Motor neuron (in vitro differentiated cells): ENCODE results near the gene CD300LB. TPM values are rescaled to one million over a fixed set of nuclear protein-coding genes. Genes with fewer than 3 reads are reported as not detected.
"Not testable (repeated sequence)": the region's sequence is repeated elsewhere in the genome, so short reads cannot be mapped to it uniquely, and the experiment has no call there.

Experiments
- ATAC-seq, 8 experiments: fragments of 200-7000 bp; cut with Tn5 transposase; replicated peaks in 6 of 8; 2 replicates each; pipeline ENCODE4 v1.8.0; 2021; ENCODE audit warnings: mild to moderate bottlenecking in 8 of 8, moderate library complexity in 8 of 8
- H3K27ac ChIP-seq, 2 donors: fragments of 250-450 bp; sonication (Bioruptor Pico); 2 replicates each; pipeline ENCODE4 v1.9.0; 2021; ENCODE audit warnings: antibody characterized with exemption in 2 of 2, mild to moderate bottlenecking in 2 of 2, moderate library complexity in 1 of 2
- H3K4me1 ChIP-seq, 2 donors: fragments of 250-450 bp; sonication (Bioruptor Pico); replicated peaks in 1 of 2; 2 replicates each; pipeline ENCODE4 v1.6.1; 2021; ENCODE audit warnings: antibody characterized with exemption in 2 of 2, mild to moderate bottlenecking in 2 of 2, moderate library complexity in 1 of 2
- H3K4me3 ChIP-seq, 5 donors: fragments of 250-450 bp; sonication (Bioruptor Pico); 2 replicates each; pipeline ENCODE4 v1.9.0; 2021; ENCODE audit warnings: antibody characterized with exemption in 5 of 5, mild to moderate bottlenecking in 5 of 5, moderate library complexity in 4 of 5
- WGBS, 10 experiments: fragments of 450-650 bp; shearing (Covaris generic); methylation state at CpG; one replicate each; pipeline ENCODE4 v1.0.0; 2022; 5-methylcytosine and 5-hydroxymethylcytosine counted together
- in situ Hi-C, 9 experiments: fragments of 400-800 bp; cut with MboI; loops; one replicate each; pipeline ENCODE4 v1.15.0; 2021; ENCODE audit warnings: low sequenced_read_pairs in 9 of 9, low pct_unique_long_range_greater_than_20kb in 2 of 9; ENCODE audit not compliant: unreplicated experiment in 9 of 9
- total RNA-seq, 8 experiments: library from RNA; unstranded; fragments of 300-600 nt; gene quantifications; 2 replicates each; pipeline versions ENCODE4 v1.2.3 to v1.2.4, GENCODE V29; 2022

Gene CD300LB
- total RNA-seq, 8 experiments from 2014 or later = 0.08 to 1.3 (median 0.29) TPM; not detected in 2

- Histone ChIP-seq H3K27ac (no peak overlapping the region), H3K4me1 (peaks cover 0 to 4% of the 10 kb centered on the region in 2 donors), H3K4me3 (no peak overlapping the region)
- in situ Hi-C loops = no loop called here
- WGBS, 10 experiments = 13 to 81% (median 69%) methylated on average over 1 to 5 of the region's 5 CpGs; no CpG with 5 or more reads in 5 of the 10 experiments
- ATAC-seq = no peak
These were observed 33.9 kb upstream of the CD300LB start for GRCh38 chr17:74565126-74565525.

DNA sequence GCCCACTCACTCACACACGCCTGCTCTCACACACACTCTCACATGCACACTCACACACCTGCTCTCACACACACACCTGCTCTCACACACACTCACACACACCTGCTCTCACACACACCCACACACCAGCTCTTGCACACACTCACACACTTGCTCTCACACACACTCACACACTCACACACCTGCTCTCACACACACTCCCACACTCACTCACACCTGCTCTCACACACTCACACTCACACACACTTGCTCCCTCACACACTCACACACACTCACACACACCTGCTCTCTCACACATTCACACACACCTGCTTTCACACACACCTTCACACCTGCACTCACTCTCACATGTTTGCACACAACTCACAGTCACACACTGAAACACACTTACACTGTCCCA is 32.1 kb upstream of the CD300LB start:
- WGBS, 10 experiments = no CpG with 5 or more reads among the region's 1 CpG
- in situ Hi-C loops = no loop called here
- no peak overlapping the region for H3K4me3 ChIP-seq
- no peak overlapping the region for H3K27ac ChIP-seq
- no peaks in the 10 kb centered on the region for H3K4me1 ChIP-seq
- ATAC-seq = no peak

- in situ Hi-C loops = no loop called here
- Histone ChIP-seq H3K27ac (no peak overlapping the region), H3K4me3 (no peak overlapping the region), H3K4me1 (no peaks in the 10 kb centered on the region)
- no peak for ATAC-seq
- WGBS, 10 experiments = 0 to 75% (median 30%) methylated on average over 1 to 3 of the region's 3 CpGs; no CpG with 5 or more reads in 3 of the 10 experiments
These were observed 30.3 kb upstream of the CD300LB start for GRCh38 chr17:74561586-74561985.

- no peak for ATAC-seq
- no peak overlapping the region for H3K27ac ChIP-seq
- in situ Hi-C loops = no loop called here
- H3K4me3 ChIP-seq = no peak overlapping the region
- peaks cover 0 to 5% of the 10 kb centered on the region in 2 donors for H3K4me1 ChIP-seq
- 29 to 89% (median 60%) methylated on average over 1 to 6 of the region's 6 CpGs; no CpG with 5 or more reads in 1 of the 10 experiments for WGBS, 10 experiments
These were observed 27.7 kb upstream of the CD300LB start for GRCh38 chr17:74558882-74559519.

DNA sequence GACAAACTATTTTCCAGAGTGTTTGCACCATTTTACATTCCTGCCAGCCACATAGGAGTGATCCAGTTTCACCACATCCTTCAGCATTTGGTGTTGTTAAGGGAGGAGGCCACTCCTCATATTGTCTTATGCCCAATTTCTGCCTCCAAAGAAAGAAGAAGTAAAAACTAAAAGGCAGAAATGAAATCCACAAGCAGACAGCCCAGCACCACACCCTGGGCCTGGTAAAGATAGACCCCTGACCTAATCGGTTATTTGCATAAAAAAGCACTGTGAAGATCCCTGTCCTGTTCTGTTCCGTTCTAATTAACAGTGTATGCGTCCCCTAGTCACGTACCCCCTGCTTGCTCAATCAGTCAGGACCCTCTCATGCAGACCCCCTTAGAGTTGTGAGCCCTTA is 27.1 kb upstream of the CD300LB start:
- WGBS, 10 experiments = 0 to 65% (median 40%) methylated on average over 1 to 3 of the region's 4 CpGs; no CpG with 5 or more reads in 3 of the 10 experiments
- H3K4me3 ChIP-seq = not testable (repeated sequence)

GRCh38 chr17:74555427-74555940 is 24.2 kb upstream of the CD300LB start:
- no peak overlapping the region for H3K27ac ChIP-seq
- in situ Hi-C loops = no loop called here
- 29 to 100% (median 80%) methylated on average over 1 to 7 of the region's 7 CpGs for WGBS, 10 experiments

More for the DNA sequence above, 27.1 kb upstream of the CD300LB start:
- H3K4me1 ChIP-seq, in situ Hi-C loops, H3K27ac ChIP-seq, ATAC-seq: not testable (repeated sequence)

GRCh38 chr17:74554909-74555308 is 23.6 kb upstream of the CD300LB start:
- H3K27ac ChIP-seq = no peak overlapping the region
- ATAC-seq = peak in 1 of 8 experiments; percentile 51
- peaks cover 10 to 25% of the 10 kb centered on the region in 2 donors for H3K4me1 ChIP-seq
- H3K4me3 ChIP-seq = no peak overlapping the region
- WGBS, 10 experiments = 17 to 93% (median 69%) methylated on average over 1 to 4 of the region's 6 CpGs; no CpG with 5 or more reads in 1 of the 10 experiments
- in situ Hi-C loops = no loop called here

More at GRCh38 chr17:74555427-74555940, 24.2 kb upstream of the CD300LB start:
- peaks cover 10 to 25% of the 10 kb centered on the region in 2 donors for H3K4me1 ChIP-seq
- ATAC-seq = peak in 2 of 8 experiments; percentile 57 to 72
- no peak overlapping the region for H3K4me3 ChIP-seq

DNA sequence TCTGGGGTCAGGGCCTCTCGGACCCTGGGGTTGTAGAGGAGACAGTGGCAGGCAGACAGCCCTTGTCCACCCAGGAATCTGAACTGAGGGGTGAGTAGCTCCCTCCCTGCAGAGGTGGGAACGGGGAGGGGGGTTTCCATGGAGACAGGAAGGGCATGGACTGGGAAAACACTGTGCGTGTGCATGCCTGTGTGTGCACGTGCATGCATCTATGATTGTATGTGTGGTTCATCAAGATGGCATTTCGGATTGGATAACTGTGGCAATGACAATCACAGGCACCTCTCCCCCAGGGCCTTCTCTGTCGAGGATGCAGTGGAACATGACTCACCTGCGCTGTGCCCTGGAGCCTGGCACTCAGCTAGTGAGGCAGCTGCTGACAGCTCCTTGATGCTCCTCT is 20.8 kb upstream of the CD300LB start:
- WGBS, 10 experiments = 0 to 80% (median 20%) methylated on average over 1 to 5 of the region's 7 CpGs; no CpG with 5 or more reads in 5 of the 10 experiments
- no peak overlapping the region for H3K27ac ChIP-seq
- peak in 6 of 8 experiments; percentile 37 to 93 (median 90) for ATAC-seq
- no peak overlapping the region for H3K4me3 ChIP-seq
- in situ Hi-C loops = no loop called here
- peaks cover 10 to 25% of the 10 kb centered on the region in 2 donors for H3K4me1 ChIP-seq

DNA sequence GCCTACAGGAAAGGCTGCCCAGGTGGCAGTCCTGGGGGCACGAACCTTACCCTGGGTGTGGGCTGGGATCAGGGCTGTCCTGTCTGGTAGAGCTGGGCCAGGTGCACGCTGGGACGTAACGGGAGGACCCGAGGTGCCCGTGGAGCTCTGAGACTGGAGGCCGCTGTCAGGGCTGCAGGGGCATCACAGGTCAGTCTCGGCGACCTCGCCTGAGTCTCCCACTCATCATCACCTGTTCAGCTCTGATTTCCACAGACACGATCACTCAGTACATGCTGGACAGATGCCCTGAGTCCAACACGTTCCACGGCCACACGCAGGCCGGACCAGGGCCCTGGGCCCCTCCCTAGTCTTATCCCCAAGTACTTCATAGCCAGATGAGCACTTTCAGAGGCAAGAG is 19.3 kb upstream of the CD300LB start:
- Histone ChIP-seq H3K4me1 (peaks cover 10 to 25% of the 10 kb centered on the region in 2 donors), H3K27ac (no peak overlapping the region), H3K4me3 (no peak overlapping the region)
- in situ Hi-C loops = no loop called here
- ATAC-seq = no peak
- WGBS, 10 experiments = 20 to 92% (median 73%) methylated on average over 1 to 9 of the region's 15 CpGs; no CpG with 5 or more reads in 6 of the 10 experiments

- Histone ChIP-seq H3K4me1 (peaks cover 19 to 33% of the 10 kb centered on the region in 2 donors), H3K4me3 (no peak overlapping the region), H3K27ac (no peak overlapping the region)
- ATAC-seq = no peak
- in situ Hi-C loops = no loop called here
- 75% methylated on average over 2 of the region's 7 CpGs; no CpG with 5 or more reads in 9 of the 10 experiments for WGBS, 10 experiments
These were observed 18.1 kb upstream of the CD300LB start for GRCh38 chr17:74549343-74549742.

DNA sequence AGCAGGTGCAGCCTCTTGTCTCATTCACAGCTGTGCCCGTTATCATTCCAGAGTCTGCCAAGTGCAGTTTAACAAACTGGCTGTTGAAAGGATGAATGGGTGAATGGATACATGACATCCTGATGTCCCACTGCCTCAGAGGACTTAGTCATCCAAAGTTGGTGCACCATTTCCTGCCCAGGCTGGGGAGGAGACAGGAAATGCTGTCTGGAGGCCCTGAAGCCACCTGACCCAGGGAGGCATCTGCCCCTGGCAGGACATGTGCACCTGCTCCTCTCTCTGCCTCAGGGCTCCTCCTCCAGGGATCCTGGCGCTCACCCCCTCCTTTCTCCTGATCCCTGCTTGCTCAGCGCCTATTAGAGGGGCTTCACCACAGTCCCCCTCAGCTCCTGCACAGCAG is 16.5 kb upstream of the CD300LB start:
- whole genome bisulfite sequencing, 10 experiments = 0 to 100% (median 67%) methylated on average over 1 to 3 of the region's 3 CpGs; no CpG with 5 or more reads in 5 of the 10 experiments
- Histone ChIP-seq H3K27ac (no peak overlapping the region), H3K4me1 (peaks cover 19 to 39% of the 10 kb centered on the region in 2 donors), H3K4me3 (no peak overlapping the region)
- in situ Hi-C loops = no loop called here
- peak in 1 of 8 experiments; percentile 60 for ATAC-seq

GRCh38 chr17:74547264-74547663 is 16.0 kb upstream of the CD300LB start:
- in situ Hi-C loops = no loop called here
- Histone ChIP-seq H3K4me1 (peaks cover 16 to 35% of the 10 kb centered on the region in 2 donors), H3K4me3 (no peak overlapping the region), H3K27ac (no peak overlapping the region)
- WGBS, 10 experiments = 52 to 100% (median 65%) methylated on average over 1 to 4 of the region's 7 CpGs; no CpG with 5 or more reads in 6 of the 10 experiments
- ATAC-seq = no peak

GRCh38 chr17:74546586-74546985 is 15.3 kb upstream of the CD300LB start:
- H3K27ac ChIP-seq = no peak overlapping the region

More at GRCh38 chr17:74546586-74546985, 15.3 kb upstream of the CD300LB start:
- Histone ChIP-seq H3K4me3 (no peak overlapping the region), H3K4me1 (peaks cover 10 to 28% of the 10 kb centered on the region in 2 donors)
- in situ Hi-C loops = no loop called here
- no peak for ATAC-seq
- WGBS, 10 experiments = 70 to 85% methylated on average over 2 to 4 of the region's 7 CpGs; no CpG with 5 or more reads in 8 of the 10 experiments
